Thyroid gland (tissue), 4 donors: ENCODE results near the gene MTA1.

Source experiments
- POLR2A ChIP-seq, 2 donors: fragments of 450-650 bp; IDR thresholded peaks; one replicate each; pipeline ENCODE4 v1.6.1; 2017; ENCODE audit warnings: antibody characterized with exemption in 2 of 2, mild to moderate bottlenecking in 2 of 2, moderate library complexity in 1 of 2
- TF ChIP-seq, protein P1 (sequence below), 6 experiments: fragments of 200-600 bp in 3 of 6; fragments of 450-650 bp in 3 of 6; sonication (generic) in 3 of 6; IDR thresholded peaks; one replicate each; pipeline ENCODE4 v1.5.1; 2016 to 2019; ENCODE audit warnings: antibody characterized with exemption in 6 of 6, mild to moderate bottlenecking in 2 of 6, inconsistent platforms in 1 of 6, moderate library complexity in 1 of 6

DNA sequence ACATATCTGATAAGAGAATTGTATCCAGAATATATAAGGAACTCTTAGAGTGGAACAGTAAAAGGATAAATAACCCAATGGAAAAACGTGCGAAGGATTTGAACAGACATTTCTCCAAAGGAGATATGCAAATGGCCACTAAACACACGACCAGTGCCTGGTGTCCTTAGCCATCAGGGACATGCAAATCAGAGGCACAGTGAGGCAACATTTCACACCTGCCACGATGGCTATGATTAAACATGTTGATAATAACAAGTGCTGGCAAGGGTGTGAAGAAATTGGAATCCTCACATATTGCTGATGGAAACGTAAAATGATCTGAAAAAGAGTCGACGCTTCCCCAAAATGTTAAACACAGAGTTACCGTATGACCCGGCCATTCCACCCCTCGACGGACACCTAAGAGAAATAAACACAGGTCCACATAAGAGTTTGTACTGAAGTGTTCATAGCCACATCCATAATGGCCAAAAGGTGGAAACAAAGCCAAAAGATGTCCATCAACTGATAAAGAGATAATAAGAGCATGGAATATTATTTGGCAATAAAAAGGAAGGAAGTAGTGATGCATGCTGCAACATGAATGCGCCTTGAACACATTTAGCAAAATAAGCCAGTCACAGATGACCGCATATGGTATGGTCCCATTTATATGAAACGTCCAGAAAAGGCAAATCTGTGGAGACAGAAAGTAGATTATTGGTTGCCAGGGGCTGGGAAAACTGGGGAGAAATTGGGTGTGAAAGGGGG is 100.5 kb downstream of the MTA1 start:
- TF ChIP-seq, protein P1, sequence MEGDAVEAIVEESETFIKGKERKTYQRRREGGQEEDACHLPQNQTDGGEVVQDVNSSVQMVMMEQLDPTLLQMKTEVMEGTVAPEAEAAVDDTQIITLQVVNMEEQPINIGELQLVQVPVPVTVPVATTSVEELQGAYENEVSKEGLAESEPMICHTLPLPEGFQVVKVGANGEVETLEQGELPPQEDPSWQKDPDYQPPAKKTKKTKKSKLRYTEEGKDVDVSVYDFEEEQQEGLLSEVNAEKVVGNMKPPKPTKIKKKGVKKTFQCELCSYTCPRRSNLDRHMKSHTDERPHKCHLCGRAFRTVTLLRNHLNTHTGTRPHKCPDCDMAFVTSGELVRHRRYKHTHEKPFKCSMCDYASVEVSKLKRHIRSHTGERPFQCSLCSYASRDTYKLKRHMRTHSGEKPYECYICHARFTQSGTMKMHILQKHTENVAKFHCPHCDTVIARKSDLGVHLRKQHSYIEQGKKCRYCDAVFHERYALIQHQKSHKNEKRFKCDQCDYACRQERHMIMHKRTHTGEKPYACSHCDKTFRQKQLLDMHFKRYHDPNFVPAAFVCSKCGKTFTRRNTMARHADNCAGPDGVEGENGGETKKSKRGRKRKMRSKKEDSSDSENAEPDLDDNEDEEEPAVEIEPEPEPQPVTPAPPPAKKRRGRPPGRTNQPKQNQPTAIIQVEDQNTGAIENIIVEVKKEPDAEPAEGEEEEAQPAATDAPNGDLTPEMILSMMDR (IDR thresholded peaks at IDR 0.05) = no peak
- TF ChIP-seq POLR2A (IDR thresholded peaks at IDR 0.05) = no peak
